H1 (cell line): ENCODE results near the gene ADGRV1. TPM values are rescaled to one million over a fixed set of nuclear protein-coding genes. Genes with fewer than 3 reads are reported as not detected.

Source experiments
- CHD7 ChIP-seq: fragments of 300-600 bp; sonication (generic); IDR thresholded peaks from 2 replicates; pipeline ENCODE4 v1.7.1; 2012; ENCODE audit warnings: low read length, moderate library complexity, mild to moderate bottlenecking, inconsistent platforms; ENCODE audit not compliant: insufficient replicate concordance
- FOSL1 ChIP-seq: IDR thresholded peaks from 2 replicates; pipeline ENCODE4 v1.6.1; 2011; ENCODE audit warnings: mild to moderate bottlenecking, low read depth, low read length, moderate library complexity; ENCODE audit not compliant: insufficient read depth
- PHF8 ChIP-seq: fragments of 200-600 bp; sonication (generic); conservative IDR thresholded peaks from 2 replicates; pipeline ENCODE4 v1.7.1; 2012; ENCODE audit warnings: low read depth, mild to moderate bottlenecking, inconsistent platforms, low read length, moderate library complexity
- polyA plus RNA-seq, 7 experiments: library from polyadenylated mRNA; depleted of rRNA in 3 of 7; stranded (reverse) in 5 of 7; unstranded in 2 of 7; fragments of >200 nt in 5 of 7; fragments of 200-250 nt in 2 of 7; gene quantifications; 1 replicate in 5 of 7; 2 replicates in 1 of 7; 4 replicates in 1 of 7; pipeline versions ENCODE4 v1.2.1 to v1.2.3, GENCODE V29; 2011 to 2013; ENCODE audit warnings: missing spikeins in 2 of 7, mixed read lengths in 2 of 7
- total RNA-seq: library from RNA; stranded (reverse); fragmentation: NEBNext Ultra II Directional; extraction: Animal tissue kit (Norgen Biotek cat#: 25700); gene quantifications from 2 replicates; pipeline ENCODE4 v1.2.1, GENCODE V29; 2021

ADGRV1 gene
- total and polyA plus RNA-seq, 2 of the 8 experiments (the other 6 are each of a cell fraction or from before 2014, with no cell fraction given) = 53.1 to 62.2 TPM

GRCh38 chr5:91151947-91152346 lies 593.4 kb downstream of the ADGRV1 start (continued):
- TF ChIP-seq CHD7 (no peak), FOSL1 (no peak), PHF8 (no peak)
